ENCODE results near the gene ZCCHC7.

ZCCHC7 gene

DNA sequence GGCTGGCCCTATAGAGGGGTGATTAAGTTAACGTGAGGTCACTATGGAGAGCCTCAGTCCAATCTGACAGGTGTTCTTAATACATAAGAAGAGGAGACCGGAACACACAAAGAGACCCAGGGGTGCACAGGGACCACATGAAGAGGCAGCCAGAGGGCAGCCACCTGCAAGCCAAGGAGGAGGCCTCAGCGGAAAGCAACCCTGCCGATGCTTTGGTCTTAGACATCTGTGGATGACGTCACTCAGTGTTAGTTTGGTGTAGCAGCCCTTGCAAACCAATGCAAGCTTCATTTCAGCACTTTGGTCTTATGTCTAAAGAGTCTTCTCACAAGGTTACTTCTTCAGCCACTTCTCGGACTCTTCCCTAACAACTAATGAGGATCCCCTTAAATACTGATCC lies 254.5 kb downstream of the ZCCHC7 start:
- in situ Hi-C loops (cut with MboI; ENCODE audit: low pct_unique_long_range_greater_than_20kb, low sequenced_read_pairs, unreplicated experiment), result no loop called here
- TF ChIP-seq CTCF (IDR thresholded peaks at IDR 0.05; ENCODE audit: extremely low read depth, insufficient read depth, missing control alignments), result peak; percentile 48
- DNase-seq (ENCODE audit: low spot score), result peak; percentile 78

- peak; percentile 52 for DNase-seq (ENCODE audit: low spot score)
- in situ Hi-C loops (cut with MboI; ENCODE audit: low pct_unique_long_range_greater_than_20kb, low sequenced_read_pairs, unreplicated experiment), result no loop called here
Measured at GRCh38 chr9:37377688-37378612, 257.6 kb downstream of the ZCCHC7 start.

GRCh38 chr9:37378613-37379004 lies 258.2 kb downstream of the ZCCHC7 start:
- in situ Hi-C loops (cut with MboI; ENCODE audit: low pct_unique_long_range_greater_than_20kb, low sequenced_read_pairs, unreplicated experiment), result no loop called here
- no peak for DNase-seq (ENCODE audit: low spot score)
- no peak for TF ChIP-seq CTCF (IDR thresholded peaks at IDR 0.05; ENCODE audit: extremely low read depth, insufficient read depth, missing control alignments)

More at GRCh38 chr9:37377688-37378612, 257.6 kb downstream of the ZCCHC7 start:
- no peak for TF ChIP-seq CTCF (IDR thresholded peaks at IDR 0.05; ENCODE audit: extremely low read depth, insufficient read depth, missing control alignments)

DNA sequence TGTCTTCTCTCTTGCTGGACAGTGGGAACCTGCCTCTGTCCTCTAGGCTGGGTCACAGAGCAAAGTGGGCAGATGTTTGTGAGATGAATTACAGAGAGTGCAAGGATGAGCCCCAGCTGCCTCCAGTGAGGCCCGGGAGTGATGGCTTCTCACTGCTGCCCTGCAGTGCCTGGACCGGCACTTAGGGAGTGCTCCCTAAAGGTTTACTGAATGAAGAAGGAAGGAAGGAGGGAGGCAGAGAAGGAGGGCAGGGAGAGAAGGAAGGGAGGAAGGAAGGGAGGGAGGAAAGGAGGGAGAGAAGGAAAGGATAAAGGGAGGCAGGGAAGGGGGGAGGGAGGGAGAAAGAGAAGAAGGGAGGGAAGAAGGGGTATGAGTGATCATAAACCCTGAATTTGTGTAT lies 259.5 kb downstream of the ZCCHC7 start:
- no peak for DNase-seq (ENCODE audit: low spot score)
- in situ Hi-C loops (cut with MboI; ENCODE audit: low pct_unique_long_range_greater_than_20kb, low sequenced_read_pairs, unreplicated experiment), result no loop called here
- no peak for TF ChIP-seq CTCF (IDR thresholded peaks at IDR 0.05; ENCODE audit: extremely low read depth, insufficient read depth, missing control alignments)

GRCh38 chr9:37380570-37380969 lies 260.2 kb downstream of the ZCCHC7 start:
- in situ Hi-C loops (cut with MboI; ENCODE audit: low pct_unique_long_range_greater_than_20kb, low sequenced_read_pairs, unreplicated experiment), result no loop called here
- DNase-seq (ENCODE audit: low spot score), result no peak
- peak; percentile 13 for TF ChIP-seq CTCF (IDR thresholded peaks at IDR 0.05; ENCODE audit: extremely low read depth, insufficient read depth, missing control alignments)

GRCh38 chr9:37381094-37381741 lies 260.8 kb downstream of the ZCCHC7 start:
- in situ Hi-C loops (cut with MboI; ENCODE audit: low pct_unique_long_range_greater_than_20kb, low sequenced_read_pairs, unreplicated experiment), result no loop called here
- no peak for TF ChIP-seq CTCF (IDR thresholded peaks at IDR 0.05; ENCODE audit: extremely low read depth, insufficient read depth, missing control alignments)
- no peak for DNase-seq (ENCODE audit: low spot score)
